Natural killer cell (primary cell): Measurements from ENCODE around the gene LRRC49. TPM values are rescaled to one million over a fixed set of nuclear protein-coding genes. Genes with fewer than 3 reads are reported as not detected.

ENCODE experiments used
- ATAC-seq, 3 donors: fragments of 150-1000 bp in 2 of 3; fragments of 200-7000 bp in 1 of 3; cut with Tn5 transposase; 1 replicate in 1 of 3; 2 replicates in 2 of 3; pipeline ENCODE4 v1.10.0; 2021; ENCODE audit warnings: mild to moderate bottlenecking in 2 of 3, moderate library complexity in 2 of 3
- DNase-seq, 2 donors: peaks; one replicate each; pipeline versions ENCODE4 v3.0.0 to v3.0.0-alpha.2; 2013 to 2021; ENCODE audit warnings: mixed read lengths in 1 of 2
- H3K27ac ChIP-seq: one replicate; pipeline ENCODE4 v1.5.1; 2013; ENCODE audit warnings: mild to moderate bottlenecking, low read length
- H3K27me3 ChIP-seq: one replicate; pipeline ENCODE4 v1.6.1; 2013; ENCODE audit warnings: low read length; ENCODE audit not compliant: control insufficient read depth, insufficient read depth
- H3K36me3 ChIP-seq: one replicate; pipeline ENCODE4 v1.6.1; 2013; ENCODE audit warnings: low read length; ENCODE audit not compliant: control insufficient read depth, insufficient read depth
- H3K4me1 ChIP-seq: one replicate; pipeline ENCODE4 v1.6.1; 2013; ENCODE audit warnings: low read length; ENCODE audit not compliant: control insufficient read depth, insufficient read depth
- H3K4me3 ChIP-seq: one replicate; pipeline ENCODE4 v1.5.1; 2013; ENCODE audit warnings: low read length
- H3K9me3 ChIP-seq: one replicate; pipeline ENCODE4 v1.6.1; 2013; ENCODE audit warnings: low read length; ENCODE audit not compliant: control insufficient read depth, insufficient read depth
- H3K27ac Mint-ChIP-seq, 2 donors: one replicate each; pipeline ENCODE4 v1.8.0; 2022; ENCODE audit warnings: mild to moderate bottlenecking in 2 of 2, mixed read lengths in 2 of 2, moderate library complexity in 1 of 2
- H3K27me3 Mint-ChIP-seq, 2 donors: one replicate each; pipeline ENCODE4 v1.8.0; 2022; ENCODE audit warnings: low read depth in 2 of 2, mixed read lengths in 2 of 2
- H3K36me3 Mint-ChIP-seq: one replicate; pipeline ENCODE4 v1.8.0; 2022; ENCODE audit warnings: mixed read lengths
- H3K4me1 Mint-ChIP-seq, 2 donors: one replicate each; pipeline ENCODE4 v1.8.0; 2022; ENCODE audit warnings: mixed read lengths in 2 of 2
- H3K4me3 Mint-ChIP-seq: one replicate; pipeline ENCODE4 v1.8.0; 2022; ENCODE audit warnings: mild to moderate bottlenecking, moderate library complexity, mixed read lengths
- H3K9me3 Mint-ChIP-seq, 2 donors: one replicate each; pipeline ENCODE4 v1.8.0; 2022; ENCODE audit warnings: mixed read lengths in 2 of 2
- WGBS: methylation state at CpG from one replicate; pipeline ENCODE4 v1.1.7; 2013; ENCODE audit warnings: missing lambda C conversion rate; ENCODE audit not compliant: insufficient coverage; 5-methylcytosine and 5-hydroxymethylcytosine counted together
- intact Hi-C: fragments of 100-400 bp; cut with micrococcal nuclease; formaldehyde crosslinking; loops from one replicate; pipeline ENCODE4 v1.14.2; 2022
- total RNA-seq, 4 donors: library from RNA; stranded (reverse); fragments of 120-200 nt in 1 of 4; gene quantifications; one replicate each; pipeline versions ENCODE4 v1.2.3 to v1.2.4, GENCODE V29; 2013 to 2022
- TF ChIP-seq, protein P1 (sequence below): fragments of 200-600 bp; IDR thresholded peaks from one replicate; pipeline ENCODE4 v1.8.0; 2022; ENCODE audit warnings: antibody characterized with exemption

The LRRC49 gene
- total RNA-seq, 3 donors from 2014 or later (not counting 1 experiment from before 2014, with no cell fraction given) = 0.14 to 0.38 TPM; not detected in 1

DNA sequence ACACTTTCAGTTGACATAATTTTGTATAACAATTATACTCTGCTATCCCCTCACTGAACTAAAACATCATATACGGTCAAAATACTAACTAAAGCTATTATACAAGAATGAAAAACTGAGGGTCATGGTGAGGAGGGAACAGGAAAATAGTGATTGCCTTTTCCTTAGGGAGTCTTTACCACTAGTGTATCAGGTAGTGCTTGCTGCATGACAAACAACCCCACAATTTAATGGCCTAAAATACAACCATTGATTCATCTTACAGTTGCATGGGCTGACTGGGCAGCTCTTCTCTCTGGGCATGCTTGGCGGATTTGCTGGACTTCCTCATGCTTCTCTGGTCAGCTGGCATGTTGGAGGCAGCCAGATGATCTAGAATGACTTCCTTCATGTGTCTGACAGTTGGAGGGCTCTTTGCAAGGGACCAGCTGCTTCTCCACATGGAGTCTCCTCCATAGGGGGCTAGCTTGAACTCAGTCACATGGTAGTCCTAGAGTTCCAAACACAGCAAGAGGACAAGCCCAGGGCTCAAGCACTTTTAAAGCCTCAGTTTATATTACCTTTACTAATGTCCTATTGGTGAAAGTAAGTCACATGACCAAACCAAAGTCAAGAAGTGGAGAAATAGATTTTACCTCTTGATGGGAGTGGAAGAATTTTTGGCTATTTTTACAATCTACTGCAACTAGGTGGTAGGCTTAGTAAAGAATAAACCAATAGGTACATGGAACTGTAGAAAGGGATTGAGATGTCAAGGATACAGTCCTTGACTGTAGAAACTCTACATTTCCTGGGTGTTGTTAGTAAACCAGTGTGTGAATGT is 19.2 kb upstream of the LRRC49 start:
- TF ChIP-seq, protein P1, sequence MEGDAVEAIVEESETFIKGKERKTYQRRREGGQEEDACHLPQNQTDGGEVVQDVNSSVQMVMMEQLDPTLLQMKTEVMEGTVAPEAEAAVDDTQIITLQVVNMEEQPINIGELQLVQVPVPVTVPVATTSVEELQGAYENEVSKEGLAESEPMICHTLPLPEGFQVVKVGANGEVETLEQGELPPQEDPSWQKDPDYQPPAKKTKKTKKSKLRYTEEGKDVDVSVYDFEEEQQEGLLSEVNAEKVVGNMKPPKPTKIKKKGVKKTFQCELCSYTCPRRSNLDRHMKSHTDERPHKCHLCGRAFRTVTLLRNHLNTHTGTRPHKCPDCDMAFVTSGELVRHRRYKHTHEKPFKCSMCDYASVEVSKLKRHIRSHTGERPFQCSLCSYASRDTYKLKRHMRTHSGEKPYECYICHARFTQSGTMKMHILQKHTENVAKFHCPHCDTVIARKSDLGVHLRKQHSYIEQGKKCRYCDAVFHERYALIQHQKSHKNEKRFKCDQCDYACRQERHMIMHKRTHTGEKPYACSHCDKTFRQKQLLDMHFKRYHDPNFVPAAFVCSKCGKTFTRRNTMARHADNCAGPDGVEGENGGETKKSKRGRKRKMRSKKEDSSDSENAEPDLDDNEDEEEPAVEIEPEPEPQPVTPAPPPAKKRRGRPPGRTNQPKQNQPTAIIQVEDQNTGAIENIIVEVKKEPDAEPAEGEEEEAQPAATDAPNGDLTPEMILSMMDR = no peak
- ATAC-seq = no peak
- WGBS = 78% methylated on average over 1 of the region's 2 CpGs

DNA sequence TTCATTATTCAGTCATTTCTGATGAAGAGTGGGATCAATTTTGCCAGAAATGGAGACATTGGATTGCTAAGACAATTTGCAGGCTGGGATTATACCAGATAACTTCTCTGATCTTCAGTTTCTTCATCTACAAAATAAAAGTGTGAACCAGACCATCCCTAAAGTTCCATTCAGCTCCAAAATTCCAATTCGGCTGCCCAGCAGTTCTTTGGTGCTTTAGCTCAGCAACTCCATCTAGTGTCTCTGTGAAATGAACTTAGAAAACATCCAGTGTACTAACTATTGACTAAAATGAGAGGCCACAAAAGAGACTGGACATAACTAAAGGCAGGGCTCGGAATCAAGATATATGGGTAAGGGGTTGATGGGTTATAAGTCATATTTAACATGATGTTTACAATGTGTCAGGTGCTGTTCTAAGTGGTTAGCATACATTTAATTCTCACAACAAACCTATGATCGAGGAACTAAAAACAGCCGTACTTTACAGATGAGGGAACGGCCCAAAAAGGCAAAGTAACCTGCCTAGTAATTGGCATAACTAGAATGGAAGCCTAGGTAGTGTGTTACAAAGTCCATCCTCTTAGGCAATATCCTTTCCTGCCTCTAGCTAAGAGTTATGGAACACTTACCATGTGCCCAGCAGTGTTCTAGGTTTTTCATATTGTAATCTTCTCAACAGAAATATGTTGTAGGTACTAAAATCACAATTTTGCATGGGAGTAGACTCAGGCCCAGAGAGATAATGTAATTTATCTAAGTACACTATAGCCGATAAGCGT is 17.4 kb upstream of the LRRC49 start:
- peaks cover 33 to 58% of the 10 kb centered on the region in 2 donors for H3K27me3 Mint-ChIP-seq

More for the DNA sequence above, 19.2 kb upstream of the LRRC49 start:
- no peak overlapping the region for H3K27ac Mint-ChIP-seq
- H3K36me3 Mint-ChIP-seq = no peaks in the 10 kb centered on the region
- no peaks in the 10 kb centered on the region for H3K27me3 ChIP-seq
- no peak overlapping the region for H3K4me3 ChIP-seq
- H3K27ac ChIP-seq = no peak overlapping the region
- peaks cover 29 to 43% of the 10 kb centered on the region in 2 donors for H3K27me3 Mint-ChIP-seq
- H3K9me3 Mint-ChIP-seq = no peaks in the 10 kb centered on the region
- no peak overlapping the region for H3K4me3 Mint-ChIP-seq
- no peaks in the 10 kb centered on the region for H3K4me1 ChIP-seq
- H3K4me1 Mint-ChIP-seq = no peaks in the 10 kb centered on the region
- no peaks in the 10 kb centered on the region for H3K36me3 ChIP-seq
- intact Hi-C loops = no loop called here
- no peak for DNase-seq
- no peaks in the 10 kb centered on the region for H3K9me3 ChIP-seq

DNA sequence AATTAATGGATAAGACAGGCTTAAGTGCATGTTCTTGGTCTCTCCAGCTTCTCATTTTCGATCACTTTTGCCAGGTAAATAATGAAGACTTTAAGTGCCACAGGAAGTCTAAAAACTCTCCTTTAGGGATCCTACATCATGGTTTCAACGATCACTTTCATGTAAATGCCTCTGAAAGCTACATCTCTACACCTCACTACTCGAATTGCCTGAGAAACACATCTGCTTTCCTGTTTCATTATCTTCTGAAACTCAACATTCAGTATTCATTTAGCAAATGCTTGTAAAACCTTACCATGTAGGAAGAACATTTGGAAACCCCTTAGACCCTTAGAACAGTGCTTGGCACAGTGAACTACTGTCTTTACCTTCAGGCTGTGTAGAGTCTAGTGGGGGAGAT is 16.6 kb upstream of the LRRC49 start:
- intact Hi-C loops = no loop called here
- peaks cover 36 to 58% of the 10 kb centered on the region in 2 donors for H3K27me3 Mint-ChIP-seq
- H3K36me3 ChIP-seq = no peaks in the 10 kb centered on the region
- no peak overlapping the region for H3K4me3 ChIP-seq
- WGBS = 63% methylated on average over 3 of the region's 3 CpGs
- no peak overlapping the region for H3K27ac Mint-ChIP-seq
- no peak overlapping the region for H3K4me3 Mint-ChIP-seq
- no peaks in the 10 kb centered on the region for H3K4me1 Mint-ChIP-seq
- H3K36me3 Mint-ChIP-seq = no peaks in the 10 kb centered on the region
- DNase-seq (no peak), ATAC-seq (no peak)
- H3K9me3 Mint-ChIP-seq = no peaks in the 10 kb centered on the region
- peaks cover 5% of the 10 kb centered on the region for H3K27me3 ChIP-seq
- TF ChIP-seq, protein P1 = no peak
- H3K9me3 ChIP-seq = no peaks in the 10 kb centered on the region
- H3K27ac ChIP-seq = no peak overlapping the region
- H3K4me1 ChIP-seq = no peaks in the 10 kb centered on the region

More for the DNA sequence above, 17.4 kb upstream of the LRRC49 start:
- H3K36me3 ChIP-seq = no peaks in the 10 kb centered on the region
- TF ChIP-seq, protein P1 = no peak
- H3K9me3 ChIP-seq = no peaks in the 10 kb centered on the region
- Mint-ChIP-seq H3K4me3 (no peak overlapping the region), H3K27ac (no peak overlapping the region), H3K4me1 (no peaks in the 10 kb centered on the region), H3K36me3 (no peaks in the 10 kb centered on the region), H3K9me3 (no peaks in the 10 kb centered on the region)
- H3K27ac ChIP-seq = no peak overlapping the region
- ATAC-seq (no peak), DNase-seq (no peak)
- H3K4me1 ChIP-seq = no peaks in the 10 kb centered on the region
- H3K27me3 ChIP-seq = peaks cover 5% of the 10 kb centered on the region
- WGBS = 69% methylated on average over 3 of the region's 7 CpGs
- intact Hi-C loops = no loop called here
- H3K4me3 ChIP-seq = no peak overlapping the region
